Measurements from ENCODE around the gene ARID3C.

Gene ARID3C

GRCh38 chr9:34576597-34577399 is 52.1 kb downstream of the ARID3C start:
- H3K4me3 Mint-ChIP-seq, result peak overlapping the region; percentile 74 to 76

DNA sequence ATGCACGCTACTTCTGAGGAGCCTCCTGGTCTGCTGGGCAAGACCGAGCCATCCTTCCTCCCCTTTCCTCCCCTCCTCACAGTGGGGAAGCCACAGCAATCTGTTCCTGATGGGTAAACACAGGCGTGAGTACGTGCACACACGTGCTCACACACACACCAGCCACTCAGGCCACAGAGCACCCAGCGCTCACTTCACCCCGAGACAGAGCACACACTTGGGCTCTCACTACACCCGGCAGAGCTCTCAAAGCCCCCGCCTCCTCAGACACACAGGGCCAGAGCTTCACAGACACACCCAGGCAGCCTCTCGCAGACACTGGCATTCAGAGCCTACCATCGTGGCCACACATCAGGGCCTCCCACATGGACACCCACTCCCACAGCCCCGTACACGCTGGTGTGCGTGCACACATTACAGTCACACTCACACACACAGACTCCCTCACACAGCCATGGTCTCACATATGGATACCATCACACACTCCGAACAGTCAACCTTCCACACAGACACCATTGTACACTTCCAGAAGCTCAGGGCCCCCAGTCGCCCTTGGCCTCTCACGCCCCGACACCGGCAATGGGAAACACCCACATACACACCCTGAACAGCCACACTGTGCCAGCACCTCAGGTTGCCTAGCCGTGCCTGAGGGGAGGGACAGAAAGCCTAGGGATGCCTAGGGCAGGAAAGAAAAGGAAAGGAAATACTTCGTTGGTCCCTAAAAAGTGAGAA is 52.8 kb downstream of the ARID3C start:
- H3K27ac Mint-ChIP-seq, result no peak overlapping the region
- no peaks in the 10 kb centered on the region for H3K9me3 Mint-ChIP-seq
- H3K27me3 Mint-ChIP-seq, result peaks cover 63 to 84% of the 10 kb centered on the region in 2 donors
- peaks cover 12 to 15% of the 10 kb centered on the region in 2 donors for H3K4me1 Mint-ChIP-seq
- no peaks in the 10 kb centered on the region for H3K36me3 Mint-ChIP-seq
- no peak overlapping the region for H3K4me3 Mint-ChIP-seq
- ATAC-seq (replicated peaks), result no peak
- DNase-seq, result no peak

More at GRCh38 chr9:34576597-34577399, 52.1 kb downstream of the ARID3C start:
- ATAC-seq (replicated peaks) (no peak), DNase-seq (no peak)
- no peaks in the 10 kb centered on the region for H3K36me3 Mint-ChIP-seq
- no peaks in the 10 kb centered on the region for H3K9me3 Mint-ChIP-seq
- H3K27ac Mint-ChIP-seq, result no peak overlapping the region
- peaks cover 7 to 11% of the 10 kb centered on the region in 2 donors for H3K4me1 Mint-ChIP-seq
- peaks cover 66 to 85% of the 10 kb centered on the region in 2 donors for H3K27me3 Mint-ChIP-seq

- DNase-seq, result no peak
- no peak for ATAC-seq (replicated peaks)
- Mint-ChIP-seq H3K36me3 (no peaks in the 10 kb centered on the region), H3K9me3 (no peaks in the 10 kb centered on the region), H3K27ac (no peak overlapping the region), H3K27me3 (peaks cover 55 to 84% of the 10 kb centered on the region in 2 donors), H3K4me1 (peaks cover 15% of the 10 kb centered on the region in 2 donors), H3K4me3 (no peak overlapping the region)
Measured at GRCh38 chr9:34575241-34575640, 53.6 kb downstream of the ARID3C start.

DNA sequence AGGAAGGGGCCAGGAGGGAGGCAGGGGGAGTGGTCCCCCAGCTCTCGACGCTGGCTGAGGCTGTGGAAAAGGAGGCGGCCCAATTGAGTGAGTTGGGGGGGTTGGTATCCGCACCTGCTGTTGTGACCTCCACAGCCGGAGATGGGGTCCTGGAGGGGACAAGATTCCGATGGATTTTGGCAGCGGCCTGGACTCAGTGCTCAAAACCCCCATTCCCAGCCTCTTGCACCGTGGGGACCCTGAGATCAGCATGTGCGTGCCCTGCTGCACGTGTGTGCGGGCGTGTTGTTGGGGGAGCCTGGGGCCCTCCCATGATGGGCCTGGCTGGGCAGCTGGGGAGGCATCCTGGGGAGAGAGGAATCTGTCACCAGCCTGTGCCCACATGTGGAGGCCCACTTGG is 54.3 kb downstream of the ARID3C start:
- H3K27ac Mint-ChIP-seq, result no peak overlapping the region
- no peaks in the 10 kb centered on the region for H3K9me3 Mint-ChIP-seq
- DNase-seq (no peak), ATAC-seq (replicated peaks) (no peak)
- H3K4me3 Mint-ChIP-seq, result no peak overlapping the region
- peaks cover 56 to 84% of the 10 kb centered on the region in 2 donors for H3K27me3 Mint-ChIP-seq
- peaks cover 15% of the 10 kb centered on the region in 2 donors for H3K4me1 Mint-ChIP-seq
- no peaks in the 10 kb centered on the region for H3K36me3 Mint-ChIP-seq

DNA sequence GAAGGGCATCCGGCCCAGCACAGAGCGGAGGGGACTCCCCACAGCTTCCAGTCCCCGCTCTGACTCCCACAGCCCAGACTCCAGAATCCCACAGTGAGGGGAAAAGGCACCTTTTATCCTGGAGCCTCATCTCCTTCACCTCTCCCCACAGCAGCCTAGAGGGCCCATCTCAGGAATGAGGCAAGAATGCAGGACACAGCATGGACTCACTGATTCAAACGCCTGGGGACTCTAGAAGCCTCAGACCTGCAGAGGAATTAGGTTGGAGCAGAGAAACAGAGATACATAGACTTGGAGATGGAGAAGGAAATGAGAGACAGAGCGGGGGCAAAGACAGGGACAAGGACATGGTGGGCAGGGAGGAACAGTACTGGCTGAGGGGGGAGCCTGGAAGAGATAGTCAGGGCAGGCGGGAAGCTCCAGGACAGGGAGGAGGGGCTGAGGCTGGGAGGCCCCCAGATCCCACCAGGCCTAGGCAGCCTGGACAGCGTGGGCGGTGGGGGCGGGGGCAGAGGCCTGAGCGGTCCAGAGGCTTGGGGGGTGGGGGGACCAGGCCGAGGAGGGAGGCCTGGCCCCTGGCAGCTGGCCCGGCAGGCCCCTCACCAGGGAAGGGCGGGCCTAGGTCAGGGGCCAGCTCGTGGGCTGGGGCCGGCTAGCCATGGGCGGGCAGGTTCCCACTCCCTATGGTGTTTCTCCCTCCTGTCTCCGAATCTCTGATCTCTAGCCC is 55.1 kb downstream of the ARID3C start:
- H3K36me3 Mint-ChIP-seq, result no peaks in the 10 kb centered on the region
- no peak overlapping the region for H3K4me3 Mint-ChIP-seq
- no peaks in the 10 kb centered on the region for H3K9me3 Mint-ChIP-seq
- H3K4me1 Mint-ChIP-seq, result peaks cover 13 to 15% of the 10 kb centered on the region in 2 donors
- peaks cover 48 to 78% of the 10 kb centered on the region in 2 donors for H3K27me3 Mint-ChIP-seq
- DNase-seq (no peak), ATAC-seq (replicated peaks) (no peak)
- H3K27ac Mint-ChIP-seq, result no peak overlapping the region

DNA sequence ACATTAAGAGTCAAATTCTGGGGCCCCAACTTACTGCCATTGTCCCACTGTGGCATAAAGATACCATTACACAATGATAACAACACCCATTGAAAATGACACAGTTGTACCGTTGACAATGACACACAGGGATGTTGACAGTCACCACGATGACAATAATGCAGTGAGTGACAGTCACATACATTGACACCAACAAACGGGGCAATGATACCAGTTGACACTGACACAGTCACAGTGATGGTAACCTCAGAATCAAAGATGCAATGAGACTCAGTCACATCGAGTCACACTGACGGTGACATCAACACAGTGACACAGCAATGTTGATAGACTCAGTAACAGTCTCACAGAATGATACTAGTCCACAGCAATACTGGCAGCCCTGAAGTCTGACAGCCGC is 56.2 kb downstream of the ARID3C start:
- Mint-ChIP-seq H3K27ac (no peak overlapping the region), H3K36me3 (no peaks in the 10 kb centered on the region), H3K27me3 (peaks cover 49 to 77% of the 10 kb centered on the region in 2 donors), H3K4me3 (no peak overlapping the region), H3K4me1 (peaks cover 13% of the 10 kb centered on the region in 2 donors), H3K9me3 (no peaks in the 10 kb centered on the region)
- DNase-seq (no peak), ATAC-seq (replicated peaks) (no peak)

- H3K27me3 Mint-ChIP-seq, result peaks cover 49 to 77% of the 10 kb centered on the region in 2 donors
- no peaks in the 10 kb centered on the region for H3K9me3 Mint-ChIP-seq
Measured at GRCh38 chr9:34572092-34572491, 56.8 kb downstream of the ARID3C start.

DNA sequence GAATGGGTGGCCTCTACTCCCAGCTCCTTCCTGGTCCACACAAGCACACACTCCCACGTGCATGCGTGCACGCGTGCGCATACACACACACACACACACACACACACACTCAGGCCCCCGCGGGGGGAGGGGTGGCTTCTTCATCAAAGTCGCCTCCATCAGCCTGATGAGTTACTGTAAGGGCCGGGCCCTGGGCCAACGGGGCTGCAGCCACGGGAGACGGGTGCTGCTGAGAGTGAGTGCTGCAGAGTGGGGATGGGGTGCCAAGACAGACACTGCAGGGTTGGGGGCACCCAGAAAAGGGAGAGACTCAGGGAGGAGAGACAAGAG is 57.4 kb downstream of the ARID3C start:
- Mint-ChIP-seq H3K36me3 (no peaks in the 10 kb centered on the region), H3K4me1 (peaks cover 6 to 8% of the 10 kb centered on the region in 2 donors), H3K27me3 (peaks cover 51 to 79% of the 10 kb centered on the region in 2 donors), H3K27ac (no peak overlapping the region), H3K4me3 (no peak overlapping the region), H3K9me3 (no peaks in the 10 kb centered on the region)
- DNase-seq (no peak), ATAC-seq (replicated peaks) (no peak)

More at GRCh38 chr9:34572092-34572491, 56.8 kb downstream of the ARID3C start:
- Mint-ChIP-seq H3K27ac (no peak overlapping the region), H3K4me1 (peaks cover 7 to 8% of the 10 kb centered on the region in 2 donors), H3K36me3 (no peaks in the 10 kb centered on the region), H3K4me3 (no peak overlapping the region)
- ATAC-seq (replicated peaks) (peak in 1 of 2 donors; percentile 27), DNase-seq (no peak)

Measured in stimulated activated naive B cell treated with anti-CD40 and anti-IgM and Interleukin-4, amounts not matched to agents 10 μg/mL and 1 μg/mL and 100 μg/mL, for 72 hours (primary cell).